ENCODE measurements around the gene TTC28.

Gene TTC28

GRCh38 chr22:27952091-27952490, 727.5 kb downstream of the TTC28 start:
- H3K9me3 ChIP-seq (ENCODE audit: control insufficient read depth, low read length) = no peaks in the 10 kb centered on the region
- H2AK5ac ChIP-seq (ENCODE audit: low read length, severe bottlenecking) = no peak overlapping the region
- no peaks in the 10 kb centered on the region for H3K79me1 ChIP-seq (replicated peaks; ENCODE audit: low read length, poor library complexity, severe bottlenecking)
- no peak overlapping the region for H2BK5ac ChIP-seq (ENCODE audit: low read depth, low read length, poor library complexity, severe bottlenecking)
- no peak overlapping the region for H3K4me3 ChIP-seq (ENCODE audit: insufficient read depth in 1 of 2, low read depth in 1 of 2, low read length in 2 of 2)
- no peak overlapping the region for H3K4me2 ChIP-seq (ENCODE audit: low read length, poor library complexity, severe bottlenecking)
- H3K27me3 ChIP-seq (ENCODE audit: control insufficient read depth in 1 of 2, insufficient read depth in 1 of 2, low read length in 2 of 2) = no peaks in the 10 kb centered on the region
- H3K4me1 ChIP-seq (ENCODE audit: control insufficient read depth, insufficient read depth, low read depth, low read length) = peaks cover 2% of the 10 kb centered on the region
- H3K18ac ChIP-seq (ENCODE audit: low read depth in 1 of 2, low read length in 2 of 2) = peak overlapping the region in 1 of 2 experiments; percentile 43
- no peak overlapping the region for H3K23ac ChIP-seq (ENCODE audit: low read length in 2 of 2)
- H4K91ac ChIP-seq (ENCODE audit: low read length) = no peak overlapping the region
- H3K4ac ChIP-seq (ENCODE audit: low read depth in 1 of 2, low read length in 2 of 2) = no peak overlapping the region
- H2BK120ac ChIP-seq (ENCODE audit: low read depth, low read length) = no peak overlapping the region
- DNase-seq = peak; percentile 60
- no peaks in the 10 kb centered on the region for H3K36me3 ChIP-seq (ENCODE audit: control insufficient read depth in 1 of 2, insufficient read depth in 2 of 2, low read depth in 1 of 2, low read length in 2 of 2)
- no peak overlapping the region for H2BK12ac ChIP-seq (ENCODE audit: low read length in 2 of 2)
- no peak overlapping the region for H4K8ac ChIP-seq (ENCODE audit: low read length)
- 93% methylated on average over 1 of the region's 3 CpGs for WGBS
- H2BK15ac ChIP-seq (ENCODE audit: low read depth, poor library complexity, severe bottlenecking) = no peak overlapping the region
- H3K27ac ChIP-seq (ENCODE audit: low read length, poor library complexity, severe bottlenecking) = no peak overlapping the region
- no peak overlapping the region for H2AFZ ChIP-seq (ENCODE audit: low read depth, low read length)
- H3K9ac ChIP-seq (ENCODE audit: low read length) = no peak overlapping the region
- no peak overlapping the region for H3K14ac ChIP-seq (ENCODE audit: low read length in 2 of 2)

GRCh38 chr22:27949421-27949820, 730.2 kb downstream of the TTC28 start:
- H3K4me1 ChIP-seq (ENCODE audit: control insufficient read depth, insufficient read depth, low read depth, low read length) = peaks cover 4% of the 10 kb centered on the region
- WGBS = no CpG with 5 or more reads among the region's 3 CpGs

GRCh38 chr22:27948569-27948968, 731.1 kb downstream of the TTC28 start:
- Histone ChIP-seq H3K9ac (ENCODE audit: low read length) (no peak overlapping the region), H3K18ac (ENCODE audit: low read depth in 1 of 2, low read length in 2 of 2) (no peak overlapping the region), H2BK15ac (ENCODE audit: low read depth, poor library complexity, severe bottlenecking) (no peak overlapping the region), H3K27ac (ENCODE audit: low read length, poor library complexity, severe bottlenecking) (no peak overlapping the region), H4K91ac (ENCODE audit: low read length) (no peak overlapping the region), H2BK12ac (ENCODE audit: low read length in 2 of 2) (no peak overlapping the region), H3K14ac (ENCODE audit: low read length in 2 of 2) (no peak overlapping the region), H3K9me3 (ENCODE audit: control insufficient read depth, low read length) (no peaks in the 10 kb centered on the region), H2BK5ac (ENCODE audit: low read depth, low read length, poor library complexity, severe bottlenecking) (no peak overlapping the region), H3K4ac (ENCODE audit: low read depth in 1 of 2, low read length in 2 of 2) (no peak overlapping the region), H3K4me1 (ENCODE audit: control insufficient read depth, insufficient read depth, low read depth, low read length) (peaks cover 4% of the 10 kb centered on the region), H3K36me3 (ENCODE audit: control insufficient read depth in 1 of 2, insufficient read depth in 2 of 2, low read depth in 1 of 2, low read length in 2 of 2) (no peaks in the 10 kb centered on the region), H3K23ac (ENCODE audit: low read length in 2 of 2) (no peak overlapping the region), H4K8ac (ENCODE audit: low read length) (no peak overlapping the region), H3K79me1 (replicated peaks; ENCODE audit: low read length, poor library complexity, severe bottlenecking) (no peaks in the 10 kb centered on the region), H3K27me3 (ENCODE audit: control insufficient read depth in 1 of 2, insufficient read depth in 1 of 2, low read length in 2 of 2) (no peaks in the 10 kb centered on the region), H3K4me2 (ENCODE audit: low read length, poor library complexity, severe bottlenecking) (no peak overlapping the region), H2AK5ac (ENCODE audit: low read length, severe bottlenecking) (no peak overlapping the region), H2AFZ (ENCODE audit: low read depth, low read length) (no peak overlapping the region), H2BK120ac (ENCODE audit: low read depth, low read length) (no peak overlapping the region), H3K4me3 (ENCODE audit: insufficient read depth in 1 of 2, low read depth in 1 of 2, low read length in 2 of 2) (no peak overlapping the region)
- WGBS = 93% methylated on average over 1 of the region's 2 CpGs
- no peak for DNase-seq

More at GRCh38 chr22:27949421-27949820, 730.2 kb downstream of the TTC28 start:
- no peaks in the 10 kb centered on the region for H3K79me1 ChIP-seq (replicated peaks; ENCODE audit: low read length, poor library complexity, severe bottlenecking)
- no peak overlapping the region for H2BK5ac ChIP-seq (ENCODE audit: low read depth, low read length, poor library complexity, severe bottlenecking)
- H3K36me3 ChIP-seq (ENCODE audit: control insufficient read depth in 1 of 2, insufficient read depth in 2 of 2, low read depth in 1 of 2, low read length in 2 of 2) = no peaks in the 10 kb centered on the region
- no peak for DNase-seq
- H2BK12ac ChIP-seq (ENCODE audit: low read length in 2 of 2) = no peak overlapping the region
- H3K4me3 ChIP-seq (ENCODE audit: insufficient read depth in 1 of 2, low read depth in 1 of 2, low read length in 2 of 2) = no peak overlapping the region
- H3K4me2 ChIP-seq (ENCODE audit: low read length, poor library complexity, severe bottlenecking) = no peak overlapping the region
- H4K91ac ChIP-seq (ENCODE audit: low read length) = no peak overlapping the region
- H3K18ac ChIP-seq (ENCODE audit: low read depth in 1 of 2, low read length in 2 of 2) = no peak overlapping the region
- H3K9me3 ChIP-seq (ENCODE audit: control insufficient read depth, low read length) = no peaks in the 10 kb centered on the region
- no peak overlapping the region for H4K8ac ChIP-seq (ENCODE audit: low read length)
- no peak overlapping the region for H2BK15ac ChIP-seq (ENCODE audit: low read depth, poor library complexity, severe bottlenecking)
- no peak overlapping the region for H2BK120ac ChIP-seq (ENCODE audit: low read depth, low read length)
- no peak overlapping the region for H3K27ac ChIP-seq (ENCODE audit: low read length, poor library complexity, severe bottlenecking)
- H3K14ac ChIP-seq (ENCODE audit: low read length in 2 of 2) = no peak overlapping the region
- no peak overlapping the region for H3K23ac ChIP-seq (ENCODE audit: low read length in 2 of 2)
- H3K27me3 ChIP-seq (ENCODE audit: control insufficient read depth in 1 of 2, insufficient read depth in 1 of 2, low read length in 2 of 2) = no peaks in the 10 kb centered on the region
- no peak overlapping the region for H3K9ac ChIP-seq (ENCODE audit: low read length)
- H2AFZ ChIP-seq (ENCODE audit: low read depth, low read length) = no peak overlapping the region
- no peak overlapping the region for H2AK5ac ChIP-seq (ENCODE audit: low read length, severe bottlenecking)
- no peak overlapping the region for H3K4ac ChIP-seq (ENCODE audit: low read depth in 1 of 2, low read length in 2 of 2)

- no peak overlapping the region for H2BK120ac ChIP-seq (ENCODE audit: low read depth, low read length)
- no peaks in the 10 kb centered on the region for H3K79me1 ChIP-seq (replicated peaks; ENCODE audit: low read length, poor library complexity, severe bottlenecking)
- DNase-seq = no peak
- H2BK12ac ChIP-seq (ENCODE audit: low read length in 2 of 2) = no peak overlapping the region
- no peak overlapping the region for H3K9ac ChIP-seq (ENCODE audit: low read length)
- no peak overlapping the region for H3K18ac ChIP-seq (ENCODE audit: low read depth in 1 of 2, low read length in 2 of 2)
- H2AFZ ChIP-seq (ENCODE audit: low read depth, low read length) = no peak overlapping the region
- H3K4me3 ChIP-seq (ENCODE audit: insufficient read depth in 1 of 2, low read depth in 1 of 2, low read length in 2 of 2) = no peak overlapping the region
- 99% methylated on average over 4 of the region's 4 CpGs for WGBS
- H3K27ac ChIP-seq (ENCODE audit: low read length, poor library complexity, severe bottlenecking) = no peak overlapping the region
- H3K4ac ChIP-seq (ENCODE audit: low read depth in 1 of 2, low read length in 2 of 2) = no peak overlapping the region
- H2AK5ac ChIP-seq (ENCODE audit: low read length, severe bottlenecking) = no peak overlapping the region
- no peak overlapping the region for H3K4me2 ChIP-seq (ENCODE audit: low read length, poor library complexity, severe bottlenecking)
- H2BK15ac ChIP-seq (ENCODE audit: low read depth, poor library complexity, severe bottlenecking) = no peak overlapping the region
- no peaks in the 10 kb centered on the region for H3K9me3 ChIP-seq (ENCODE audit: control insufficient read depth, low read length)
- H3K14ac ChIP-seq (ENCODE audit: low read length in 2 of 2) = no peak overlapping the region
- H4K91ac ChIP-seq (ENCODE audit: low read length) = no peak overlapping the region
- H3K27me3 ChIP-seq (ENCODE audit: control insufficient read depth in 1 of 2, insufficient read depth in 1 of 2, low read length in 2 of 2) = no peaks in the 10 kb centered on the region
- peaks cover 4% of the 10 kb centered on the region for H3K4me1 ChIP-seq (ENCODE audit: control insufficient read depth, insufficient read depth, low read depth, low read length)
- no peak overlapping the region for H3K23ac ChIP-seq (ENCODE audit: low read length in 2 of 2)
- no peaks in the 10 kb centered on the region for H3K36me3 ChIP-seq (ENCODE audit: control insufficient read depth in 1 of 2, insufficient read depth in 2 of 2, low read depth in 1 of 2, low read length in 2 of 2)
- H4K8ac ChIP-seq (ENCODE audit: low read length) = no peak overlapping the region
- no peak overlapping the region for H2BK5ac ChIP-seq (ENCODE audit: low read depth, low read length, poor library complexity, severe bottlenecking)
Measured at GRCh38 chr22:27947448-27947847, 732.2 kb downstream of the TTC28 start.
